Esophagus squamous epithelium (tissue), 5 donors: ENCODE results near the gene SLC7A7. TPM values are rescaled to one million over a fixed set of nuclear protein-coding genes. Genes with fewer than 3 reads are reported as not detected.
A peak's percentile ranks its signal among the peaks of the same experiment; 100 is the strongest.

Experiments
- DNase-seq: peaks from one replicate; lab custom pipeline; 2025; lab: John Stamatoyannopoulos, UW
- H3K27ac ChIP-seq, 4 donors: fragments of 200-600 bp; sonication (generic); one replicate each; pipeline ENCODE4 v1.5.1; 2016 to 2019; ENCODE audit warnings: mild to moderate bottlenecking in 1 of 4
- H3K27me3 ChIP-seq, 4 donors: fragments of 200-600 bp; sonication (generic); 1 replicate in 3 of 4; 2 replicates in 1 of 4; pipeline versions ENCODE4 v1.5.1 to v1.6.0; 2017 to 2021; ENCODE audit warnings: antibody characterized with exemption in 1 of 4
- H3K36me3 ChIP-seq, 3 donors: fragments of 200-600 bp; sonication (generic); one replicate each; pipeline ENCODE4 v1.5.1; 2016 to 2019
- H3K4me1 ChIP-seq, 3 donors: fragments of 200-600 bp; sonication (generic); one replicate each; pipeline ENCODE4 v1.5.1; 2017 to 2019
- H3K4me3 ChIP-seq, 4 donors: fragments of 200-600 bp; sonication (generic); 1 replicate in 3 of 4; 2 replicates in 1 of 4; pipeline ENCODE4 v1.5.1; 2016 to 2019; ENCODE audit warnings: mild to moderate bottlenecking in 2 of 4, moderate library complexity in 1 of 4
- H3K9me3 ChIP-seq, 3 donors: fragments of 200-600 bp; sonication (generic); one replicate each; pipeline ENCODE4 v1.5.1; 2016 to 2019
- CTCF ChIP-seq, 6 experiments: fragments of 450-650 bp in 4 of 6; fragments of 200-600 bp in 2 of 6; sonication (generic) in 2 of 6; IDR thresholded peaks; one replicate each; pipeline ENCODE4 v1.5.1; 2016 to 2019; ENCODE audit warnings: antibody characterized with exemption in 6 of 6, mild to moderate bottlenecking in 4 of 6, moderate library complexity in 4 of 6
- POLR2A ChIP-seq, 4 donors: fragments of 450-650 bp; IDR thresholded peaks; one replicate each; pipeline ENCODE4 v1.6.1; 2017; ENCODE audit warnings: antibody characterized with exemption in 4 of 4, mild to moderate bottlenecking in 4 of 4, moderate library complexity in 3 of 4
- WGBS, 2 donors: methylation state at CpG; one replicate each; pipeline ENCODE4 v1.1.5; 2018; 5-methylcytosine and 5-hydroxymethylcytosine counted together
- intact Hi-C: fragments of 100-400 bp; cut with DNase I; formaldehyde crosslinking; loops from one replicate; pipeline ENCODE4 v1.15.0; 2022
- total RNA-seq, 4 donors: library from RNA; depleted of rRNA; stranded (reverse); fragments of >200 nt; gene quantifications; one replicate each; pipeline ENCODE4 v1.1.0, GENCODE V29; 2016
- donor health status: DM: yes; HTN: yes; CAD: no.

Gene SLC7A7
- total RNA-seq, 4 donors from 2014 or later = 2.5 to 12.6 (median 7.8) TPM; not detected in 1

DNA sequence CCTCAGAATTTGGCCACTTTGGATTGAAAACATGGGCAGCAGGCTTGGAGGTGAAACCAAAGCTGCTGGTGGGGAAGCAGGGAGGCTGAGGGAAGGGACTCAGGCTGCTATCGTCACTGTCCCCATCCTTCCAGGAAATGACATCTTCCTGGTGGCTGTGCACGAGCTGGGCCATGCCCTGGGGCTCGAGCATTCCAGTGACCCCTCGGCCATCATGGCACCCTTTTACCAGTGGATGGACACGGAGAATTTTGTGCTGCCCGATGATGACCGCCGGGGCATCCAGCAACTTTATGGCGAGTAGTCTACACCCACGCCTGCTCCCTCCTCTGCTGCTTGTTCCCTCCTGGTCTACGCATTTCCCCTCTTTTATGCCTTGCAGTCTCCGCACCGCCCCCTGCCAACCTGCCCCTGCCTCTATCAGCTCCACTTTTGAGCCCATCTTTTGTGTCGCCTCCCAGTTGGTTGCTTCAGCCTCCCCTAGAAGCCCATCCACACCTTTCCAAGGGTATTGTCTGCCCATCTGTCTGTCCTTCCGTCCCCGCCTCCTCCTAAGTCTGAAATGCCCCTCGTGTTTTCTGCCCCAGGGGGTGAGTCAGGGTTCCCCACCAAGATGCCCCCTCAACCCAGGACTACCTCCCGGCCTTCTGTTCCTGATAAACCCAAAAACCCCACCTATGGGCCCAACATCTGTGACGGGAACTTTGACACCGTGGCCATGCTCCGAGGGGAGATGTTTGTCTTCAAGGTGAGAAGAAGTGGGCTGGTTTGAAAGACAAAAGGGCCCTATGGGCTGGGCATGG is 28.1 kb upstream of the SLC7A7 start:
- H3K4me3 ChIP-seq = no peak overlapping the region
- H3K36me3 ChIP-seq = peaks cover 38 to 73% (median 59%) of the 10 kb centered on the region in 3 donors
- no peaks in the 10 kb centered on the region for H3K9me3 ChIP-seq
- TF ChIP-seq POLR2A (IDR thresholded peaks at IDR 0.05) = no peak
- TF ChIP-seq CTCF (IDR thresholded peaks at IDR 0.05) = no peak
- peak overlapping the region in 3 of 4 donors; percentile 40 to 99 (median 88) for H3K27ac ChIP-seq
- 77 to 83% methylated on average over 19 to 20 of the region's 21 CpGs for WGBS, 2 donors
- peaks cover 51 to 96% (median 51%) of the 10 kb centered on the region in 3 donors for H3K4me1 ChIP-seq
- H3K27me3 ChIP-seq = no peaks in the 10 kb centered on the region
- intact Hi-C loops = loop anchor here (10.0 kb wide), 1 partner anchor 269 kb away; no protein-coding TSS in a partner anchor
- no peak for DNase-seq

DNA sequence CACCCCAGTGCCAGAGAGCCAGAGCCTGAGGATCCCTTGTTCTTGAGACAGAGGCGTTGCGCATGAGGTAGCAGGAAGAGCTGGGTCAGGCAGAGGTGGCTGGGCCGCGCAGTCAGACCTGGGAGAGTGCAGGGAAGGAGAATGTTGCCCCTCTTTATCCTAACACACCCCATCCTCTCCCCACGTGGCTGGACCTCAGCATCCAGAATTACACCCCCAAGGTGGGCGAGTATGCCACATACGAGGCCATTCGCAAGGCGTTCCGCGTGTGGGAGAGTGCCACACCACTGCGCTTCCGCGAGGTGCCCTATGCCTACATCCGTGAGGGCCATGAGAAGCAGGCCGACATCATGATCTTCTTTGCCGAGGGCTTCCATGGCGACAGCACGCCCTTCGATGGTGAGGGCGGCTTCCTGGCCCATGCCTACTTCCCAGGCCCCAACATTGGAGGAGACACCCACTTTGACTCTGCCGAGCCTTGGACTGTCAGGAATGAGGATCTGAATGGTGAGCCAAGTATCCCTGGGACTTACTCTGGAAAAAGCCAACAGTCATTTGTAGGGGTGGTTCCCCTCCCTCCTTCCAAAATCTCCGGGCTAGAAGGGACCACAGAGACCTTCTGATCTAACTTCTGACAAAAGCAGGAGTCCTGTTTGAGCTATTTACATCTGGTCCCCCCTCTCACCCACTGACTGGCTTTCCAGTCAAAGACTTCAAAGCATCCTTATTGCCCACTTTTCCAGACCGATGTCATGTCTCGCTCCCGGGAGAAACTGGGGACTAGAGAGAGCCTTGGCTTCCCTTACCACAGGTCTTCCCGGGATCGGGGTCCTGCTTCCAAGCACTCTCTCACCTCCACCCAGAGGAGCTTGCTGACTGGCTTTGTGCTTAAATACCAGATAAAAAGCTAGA is 27.2 kb upstream of the SLC7A7 start:
- no peak overlapping the region for H3K4me3 ChIP-seq
- DNase-seq = no peak
- 85 to 87% methylated on average over 10 to 14 of the region's 28 CpGs for WGBS, 2 donors
- H3K27ac ChIP-seq = peak overlapping the region in 3 of 4 donors; percentile 46 to 99 (median 61)
- TF ChIP-seq POLR2A (IDR thresholded peaks at IDR 0.05) = no peak
- no peak for TF ChIP-seq CTCF (IDR thresholded peaks at IDR 0.05)
- peaks cover 38 to 73% (median 59%) of the 10 kb centered on the region in 3 donors for H3K36me3 ChIP-seq
- intact Hi-C loops = loop anchor here (10.0 kb wide), 1 partner anchor 268 kb away; no protein-coding TSS in a partner anchor
- no peaks in the 10 kb centered on the region for H3K27me3 ChIP-seq
- H3K9me3 ChIP-seq = no peaks in the 10 kb centered on the region
- peaks cover 42 to 92% (median 45%) of the 10 kb centered on the region in 3 donors for H3K4me1 ChIP-seq

DNA sequence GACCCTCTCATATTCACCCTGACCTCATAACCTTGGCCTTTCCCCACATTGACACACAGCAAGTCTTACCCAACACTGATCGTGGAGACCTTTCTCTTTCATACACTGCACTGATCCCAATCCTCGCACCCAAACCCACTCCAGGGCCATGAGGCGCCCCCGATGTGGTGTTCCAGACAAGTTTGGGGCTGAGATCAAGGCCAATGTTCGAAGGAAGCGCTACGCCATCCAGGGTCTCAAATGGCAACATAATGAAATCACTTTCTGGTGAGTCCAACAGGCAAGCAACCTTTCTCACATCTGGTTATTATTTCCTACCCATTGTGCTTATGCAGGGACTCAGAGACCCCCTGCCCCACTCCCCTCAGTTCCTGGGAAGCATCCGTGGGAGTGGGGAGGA is 26.5 kb upstream of the SLC7A7 start:
- H3K4me3 ChIP-seq = no peak overlapping the region
- H3K27me3 ChIP-seq = no peaks in the 10 kb centered on the region
- peak overlapping the region in 3 of 4 donors; percentile 46 to 99 (median 61) for H3K27ac ChIP-seq
- 92 to 94% methylated on average over 7 to 8 of the region's 8 CpGs for WGBS, 2 donors
- peaks cover 38 to 67% (median 54%) of the 10 kb centered on the region in 3 donors for H3K36me3 ChIP-seq
- intact Hi-C loops = loop anchor here (10.0 kb wide), 1 partner anchor 267 kb away; no protein-coding TSS in a partner anchor
- no peak for TF ChIP-seq POLR2A (IDR thresholded peaks at IDR 0.05)
- no peak for TF ChIP-seq CTCF (IDR thresholded peaks at IDR 0.05)
- DNase-seq = no peak
- no peaks in the 10 kb centered on the region for H3K9me3 ChIP-seq
- peaks cover 35 to 85% (median 38%) of the 10 kb centered on the region in 3 donors for H3K4me1 ChIP-seq

DNA sequence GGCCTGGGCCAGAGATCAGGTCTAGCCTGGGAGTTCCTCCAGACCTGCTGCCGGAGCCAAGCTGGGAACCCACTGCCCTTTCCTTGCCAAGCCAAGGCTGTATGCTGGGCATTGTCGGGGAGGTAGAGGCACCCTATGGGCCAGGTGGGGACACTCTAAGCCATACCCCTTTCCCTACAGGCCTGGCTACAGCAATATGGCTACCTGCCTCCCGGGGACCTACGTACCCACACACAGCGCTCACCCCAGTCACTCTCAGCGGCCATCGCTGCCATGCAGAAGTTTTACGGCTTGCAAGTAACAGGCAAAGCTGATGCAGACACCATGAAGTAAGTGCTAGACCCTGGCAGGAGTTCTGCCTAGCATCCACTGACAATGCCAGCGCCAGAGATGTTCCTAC is 26.1 kb upstream of the SLC7A7 start:
- WGBS, 2 donors = 84 to 93% methylated on average over 8 to 9 of the region's 9 CpGs
- Histone ChIP-seq H3K4me3 (no peak overlapping the region), H3K27me3 (no peaks in the 10 kb centered on the region), H3K27ac (peak overlapping the region in 3 of 4 donors; percentile 61 to 99 (median 99)), H3K9me3 (no peaks in the 10 kb centered on the region), H3K36me3 (peaks cover 37 to 62% (median 50%) of the 10 kb centered on the region in 3 donors), H3K4me1 (peaks cover 31 to 81% (median 34%) of the 10 kb centered on the region in 3 donors)
- intact Hi-C loops = loop anchor here (10.0 kb wide), 1 partner anchor 267 kb away; no protein-coding TSS in a partner anchor
- no peak for DNase-seq
- TF ChIP-seq POLR2A (IDR thresholded peaks at IDR 0.05) (no peak), CTCF (IDR thresholded peaks at IDR 0.05) (no peak)
